GM19467 (cell line): Measurements from ENCODE around the gene BDH1.
"Not testable (repeated sequence)": the region's sequence is repeated elsewhere in the genome, so short reads cannot be mapped to it uniquely, and the experiment has no call there.

Experiments used
- ATAC-seq: cut with Tn5 transposase; IDR thresholded peaks from one replicate; pipeline ENCODE4 v1.9.1; 2021; ENCODE audit warnings: mild to moderate bottlenecking, moderate library complexity; ENCODE audit not compliant: unreplicated experiment

The BDH1 gene

DNA sequence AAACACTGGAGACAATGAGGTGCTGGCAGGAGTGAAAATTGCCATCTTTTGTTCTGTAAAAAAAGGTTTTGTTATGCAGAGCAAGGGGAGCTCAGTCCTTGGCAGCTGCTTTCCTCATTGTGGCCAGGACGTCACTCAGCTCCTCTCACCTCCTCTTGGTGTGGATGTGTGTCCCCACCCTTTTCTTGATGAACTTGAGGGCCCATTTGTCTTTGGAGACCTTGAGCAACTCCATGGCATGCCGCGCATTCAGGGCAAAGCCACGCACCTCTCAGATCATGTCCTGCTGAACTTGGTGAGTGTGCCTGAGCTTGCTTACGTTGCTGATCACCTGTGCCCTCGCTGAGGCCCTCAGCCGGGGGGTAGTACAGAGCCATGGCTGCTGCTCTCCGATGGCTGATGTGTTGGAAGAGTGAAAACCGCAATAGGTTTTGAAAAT lies 24.5 kb upstream of the BDH1 start:
- no peak for ATAC-seq

DNA sequence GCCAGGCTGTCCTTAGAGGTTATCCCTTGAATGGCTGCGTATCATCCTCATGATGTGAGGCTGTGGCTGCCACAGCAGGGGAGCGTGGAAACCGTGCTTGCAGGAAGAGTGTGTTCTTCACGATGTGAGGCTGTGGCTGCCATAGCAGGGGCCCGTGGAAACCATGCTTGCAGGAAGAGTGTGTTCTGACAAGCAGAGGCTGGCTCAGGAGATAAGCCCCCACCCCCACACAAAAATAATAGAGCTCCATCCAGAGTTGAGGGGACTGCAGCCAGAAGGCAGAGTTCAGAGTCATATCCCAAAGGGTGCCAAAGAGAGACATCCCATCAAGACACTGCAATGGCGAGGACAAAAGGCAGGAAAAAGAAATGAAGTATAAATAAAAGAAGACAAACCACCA lies 22.6 kb upstream of the BDH1 start:
- no peak for ATAC-seq

DNA sequence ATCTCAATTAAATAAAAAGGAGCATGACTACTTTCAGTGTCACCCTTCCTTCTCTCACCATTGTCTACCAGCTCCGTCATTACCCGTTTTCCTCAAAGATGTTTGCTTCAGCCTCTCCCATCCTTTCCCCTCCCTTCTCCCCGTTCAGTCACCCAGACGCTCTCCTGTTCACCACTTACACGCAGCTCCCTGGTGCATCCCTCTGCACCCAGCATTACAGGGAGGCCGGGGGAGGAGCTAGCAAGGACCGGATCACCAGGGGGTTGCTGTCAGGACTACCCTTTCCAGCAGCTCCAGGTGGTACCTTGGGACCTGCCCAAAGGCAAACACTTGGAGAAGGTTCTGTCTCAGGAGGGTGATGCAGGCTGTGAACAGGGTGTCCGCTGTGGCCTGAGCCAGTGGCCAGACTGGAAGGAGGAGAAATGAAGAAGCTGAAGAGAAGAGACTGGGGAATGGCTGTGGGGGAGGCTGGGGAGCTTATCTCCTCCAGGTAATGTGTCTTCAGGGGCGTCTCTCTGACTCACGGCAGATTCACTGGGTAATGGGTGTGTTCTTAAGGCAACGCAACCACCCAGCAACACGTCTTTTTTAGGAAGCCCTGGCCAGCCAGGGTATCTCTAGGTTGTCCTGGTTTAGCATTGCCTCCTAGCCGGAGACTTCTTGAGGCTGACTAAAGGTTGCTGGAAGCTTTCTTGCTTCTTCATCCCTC lies 21.8 kb upstream of the BDH1 start:
- ATAC-seq: no peak

DNA sequence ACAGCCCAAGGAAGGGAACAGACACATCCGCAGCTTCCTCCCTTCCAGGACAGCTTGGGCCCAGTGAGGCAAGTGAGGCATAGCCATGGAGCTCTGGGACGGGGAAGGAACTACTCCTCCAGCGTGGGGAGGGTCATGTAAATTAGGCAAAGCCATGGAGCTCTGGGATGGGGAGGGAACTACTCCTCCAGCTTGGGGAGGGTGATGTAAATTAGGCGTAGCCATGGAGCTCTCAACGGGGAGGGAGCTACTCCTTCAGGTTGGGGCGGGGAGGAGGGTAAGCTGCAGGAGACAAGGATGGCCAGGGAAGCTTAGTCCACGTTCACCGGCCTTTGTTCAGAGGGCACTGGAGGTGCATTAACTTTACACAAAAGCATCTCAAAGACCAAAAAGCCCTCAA lies 21.1 kb upstream of the BDH1 start:
- ATAC-seq: no peak

DNA sequence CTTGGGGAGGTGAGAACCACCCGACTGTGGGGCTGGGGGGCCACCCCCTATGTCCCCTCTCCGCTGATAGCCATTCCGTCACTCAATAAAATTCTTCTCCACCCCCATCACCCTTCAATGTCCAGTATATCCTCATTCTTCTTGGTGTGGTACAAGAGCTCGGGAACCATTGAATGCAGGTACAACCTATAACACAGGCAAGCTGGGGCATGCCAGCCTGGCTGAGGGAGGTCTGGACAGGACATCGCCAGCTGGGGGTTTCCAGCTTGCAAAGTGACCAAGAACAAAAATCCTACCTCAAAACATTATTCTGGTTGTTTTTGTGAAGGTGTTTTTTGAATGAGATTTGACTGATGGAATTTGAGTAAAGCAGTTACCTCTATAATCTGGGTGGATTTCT lies 19.6 kb upstream of the BDH1 start:
- no peak for ATAC-seq

DNA sequence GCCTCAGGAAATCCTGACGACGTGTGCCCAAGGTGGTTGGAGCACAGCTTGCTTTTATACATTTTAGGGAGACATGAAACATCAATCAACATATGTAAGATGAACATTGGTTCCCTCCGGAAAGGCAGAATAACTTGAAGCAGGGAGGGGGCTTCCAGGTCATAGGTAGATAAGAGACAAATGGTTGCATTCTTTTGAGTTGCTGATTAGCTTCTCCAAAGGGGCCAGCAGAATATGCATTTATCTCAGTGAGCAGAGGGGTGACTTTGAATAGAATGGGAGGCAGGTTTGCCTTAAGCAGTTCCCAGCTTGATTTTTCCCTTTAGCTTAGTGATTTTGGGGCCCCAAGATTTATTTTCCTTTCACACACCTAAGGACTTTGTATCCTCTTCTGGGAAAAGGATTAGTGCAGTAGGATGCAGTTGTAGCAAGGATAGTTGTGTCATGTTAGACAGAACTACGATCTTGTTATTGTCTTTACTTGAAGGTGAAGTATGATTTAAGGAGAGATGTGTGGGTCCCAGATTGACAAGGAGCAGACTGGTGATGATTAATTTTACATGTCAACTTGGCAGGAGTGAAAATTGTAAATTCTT lies 18.7 kb upstream of the BDH1 start:
- not testable (repeated sequence) for ATAC-seq

DNA sequence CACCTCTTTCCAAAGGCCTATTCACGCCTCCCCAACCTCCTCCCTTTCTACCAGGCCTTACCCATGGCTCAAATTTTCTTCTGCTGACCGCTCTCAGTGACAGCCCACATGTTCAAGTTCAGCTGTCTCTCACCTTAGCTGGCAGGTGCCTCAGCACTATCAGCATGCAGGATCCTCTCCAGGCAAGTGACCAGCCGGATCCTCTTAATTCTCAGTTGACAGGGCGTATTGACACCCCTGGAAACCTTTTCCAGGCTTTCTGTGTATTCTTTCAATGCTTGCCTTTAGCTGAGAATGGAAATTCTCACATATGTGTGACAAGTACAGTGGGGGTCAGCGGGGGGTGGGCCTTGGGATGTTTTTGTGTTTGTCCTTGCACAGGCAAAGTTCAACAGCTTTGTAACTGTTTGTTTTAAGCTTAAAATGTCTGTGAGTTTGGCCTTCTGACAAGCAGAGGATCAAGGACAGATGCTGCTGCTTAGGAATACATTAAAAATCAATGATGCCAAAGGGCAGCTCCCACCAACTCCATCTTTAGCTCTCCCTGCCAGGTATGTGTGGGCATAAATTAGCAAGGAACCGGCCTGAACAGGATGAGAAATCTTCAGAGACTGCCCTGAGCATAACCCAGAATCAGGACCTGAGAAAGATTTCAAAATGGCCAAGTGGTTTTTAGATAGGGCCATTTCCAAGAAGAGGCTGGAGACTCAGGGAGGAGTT lies 17.4 kb upstream of the BDH1 start:
- no peak for ATAC-seq

DNA sequence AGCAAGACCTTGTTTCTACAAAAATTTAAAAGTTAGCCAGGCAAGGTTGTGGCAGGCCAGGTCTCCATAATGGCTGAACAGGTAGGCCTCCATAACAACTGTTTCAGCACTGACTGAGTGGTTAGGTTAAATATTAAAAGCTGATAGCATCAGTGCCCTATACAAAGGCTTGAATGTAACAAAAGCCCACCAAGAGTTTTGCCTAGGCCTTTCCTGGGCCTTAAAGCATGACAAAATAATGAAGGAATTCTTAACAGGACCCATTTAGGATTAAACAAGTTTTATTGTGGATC lies 16.1 kb upstream of the BDH1 start:
- not testable (repeated sequence) for ATAC-seq

DNA sequence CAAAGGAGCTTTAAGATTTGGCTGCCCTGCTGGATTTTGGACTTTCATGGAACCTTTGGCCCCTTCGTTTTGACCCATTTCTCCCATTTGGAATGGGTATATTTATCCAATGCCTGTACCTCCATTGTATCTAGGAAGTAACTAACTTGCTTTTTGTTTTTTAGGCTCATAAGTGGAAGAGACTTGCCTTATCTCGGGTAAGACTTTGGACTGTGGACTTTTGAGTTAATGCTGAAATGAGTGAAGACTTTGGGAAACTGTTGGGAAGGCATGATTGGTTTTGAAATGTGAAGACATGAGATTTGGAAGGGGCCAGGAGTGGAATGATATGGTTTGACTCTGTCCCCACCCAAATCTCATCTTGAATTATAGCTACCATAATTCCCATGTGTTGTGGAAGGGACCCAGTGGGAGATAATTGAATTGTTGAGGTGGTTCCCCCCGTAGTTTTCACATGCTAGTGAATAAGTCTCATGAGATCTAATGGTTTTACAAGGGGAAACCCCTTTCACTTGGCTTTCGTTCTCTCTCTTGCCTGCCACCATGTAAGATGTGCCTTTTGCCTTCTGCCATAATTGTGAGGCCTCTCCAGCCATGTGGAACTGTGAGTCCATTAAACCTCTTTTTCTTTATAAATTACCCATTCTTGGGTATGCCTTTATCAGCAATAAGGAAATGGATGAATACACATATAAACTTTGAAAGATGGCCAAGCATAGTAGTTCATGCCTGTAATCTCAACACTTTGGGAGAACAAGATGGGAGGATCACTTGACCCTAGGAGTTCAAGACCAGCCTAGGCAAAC lies 15.5 kb upstream of the BDH1 start:
- not testable (repeated sequence) for ATAC-seq

DNA sequence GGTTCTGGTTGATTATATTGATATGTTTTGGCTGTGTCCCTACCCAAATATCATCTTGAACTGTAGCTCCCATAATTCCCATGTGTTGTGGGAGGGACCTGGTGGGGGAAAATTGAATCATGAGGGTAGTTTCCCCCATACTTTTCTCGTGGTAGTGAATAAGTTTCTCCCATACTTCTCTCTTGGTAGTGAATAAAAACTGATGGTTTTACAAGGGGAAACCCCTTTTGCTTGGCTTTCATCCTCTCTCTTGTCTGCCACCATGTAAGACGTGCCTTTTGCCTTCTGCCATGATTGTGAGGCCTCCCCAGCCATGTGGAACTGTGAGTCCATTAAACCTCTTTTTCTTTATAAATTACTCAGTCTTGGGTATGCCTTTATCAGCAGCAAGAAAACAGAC lies 13.7 kb upstream of the BDH1 start:
- not testable (repeated sequence) for ATAC-seq

DNA sequence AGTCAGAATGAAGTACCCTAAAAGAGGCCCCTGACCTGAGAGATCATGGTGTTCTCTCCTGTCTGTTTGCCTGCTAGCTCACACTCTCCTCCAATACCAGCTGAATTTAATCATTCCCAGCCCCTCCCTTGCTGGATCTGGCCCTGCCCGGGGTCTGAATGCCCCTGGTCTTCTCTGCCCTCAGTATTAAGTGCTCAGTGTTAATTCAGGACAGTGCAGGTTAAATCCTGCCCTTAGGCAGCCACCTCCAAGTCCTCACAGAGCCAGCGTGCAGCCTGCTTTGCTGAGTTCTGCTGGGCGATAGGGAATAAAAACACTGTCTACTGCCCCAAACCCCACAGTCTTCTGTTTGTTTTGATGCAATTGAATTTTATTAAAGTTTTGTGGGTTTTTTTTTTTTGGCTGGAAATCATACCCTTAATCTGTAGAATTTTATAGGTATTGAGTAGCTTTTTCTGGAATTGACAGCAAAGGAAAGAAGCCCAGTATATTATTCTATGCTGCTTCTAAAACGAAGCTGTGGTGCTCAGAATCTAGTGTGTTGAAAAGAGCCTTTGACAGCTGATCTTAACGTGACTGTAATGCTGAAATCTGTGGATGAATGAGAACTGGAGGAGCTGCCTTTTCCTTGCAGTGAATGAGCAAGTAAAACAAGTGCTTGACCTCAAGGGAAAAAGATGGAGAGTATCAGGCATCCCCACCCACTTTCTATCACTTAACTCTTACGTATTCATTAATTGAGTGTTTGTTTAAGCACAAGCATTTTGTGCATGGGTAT lies 12.3 kb upstream of the BDH1 start:
- no peak for ATAC-seq

DNA sequence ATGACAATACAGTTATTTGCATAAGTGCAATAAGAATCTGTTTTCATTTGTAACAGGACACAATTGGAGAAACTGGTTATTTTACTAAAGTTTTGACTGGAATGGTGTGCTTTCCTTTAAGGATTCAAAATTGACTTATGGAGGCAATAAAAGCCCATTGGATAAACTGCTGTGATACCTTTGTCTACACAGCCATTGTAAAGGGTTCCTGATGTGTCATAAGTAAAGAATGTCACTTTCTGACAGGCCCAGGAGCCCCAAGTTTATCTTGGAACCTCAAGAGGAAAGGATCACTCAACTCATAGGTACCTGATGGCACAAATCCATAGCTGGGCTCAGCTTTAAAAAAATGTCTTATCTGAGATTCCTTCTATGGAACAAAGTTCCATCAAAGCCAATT lies 10.4 kb upstream of the BDH1 start:
- not testable (repeated sequence) for ATAC-seq

DNA sequence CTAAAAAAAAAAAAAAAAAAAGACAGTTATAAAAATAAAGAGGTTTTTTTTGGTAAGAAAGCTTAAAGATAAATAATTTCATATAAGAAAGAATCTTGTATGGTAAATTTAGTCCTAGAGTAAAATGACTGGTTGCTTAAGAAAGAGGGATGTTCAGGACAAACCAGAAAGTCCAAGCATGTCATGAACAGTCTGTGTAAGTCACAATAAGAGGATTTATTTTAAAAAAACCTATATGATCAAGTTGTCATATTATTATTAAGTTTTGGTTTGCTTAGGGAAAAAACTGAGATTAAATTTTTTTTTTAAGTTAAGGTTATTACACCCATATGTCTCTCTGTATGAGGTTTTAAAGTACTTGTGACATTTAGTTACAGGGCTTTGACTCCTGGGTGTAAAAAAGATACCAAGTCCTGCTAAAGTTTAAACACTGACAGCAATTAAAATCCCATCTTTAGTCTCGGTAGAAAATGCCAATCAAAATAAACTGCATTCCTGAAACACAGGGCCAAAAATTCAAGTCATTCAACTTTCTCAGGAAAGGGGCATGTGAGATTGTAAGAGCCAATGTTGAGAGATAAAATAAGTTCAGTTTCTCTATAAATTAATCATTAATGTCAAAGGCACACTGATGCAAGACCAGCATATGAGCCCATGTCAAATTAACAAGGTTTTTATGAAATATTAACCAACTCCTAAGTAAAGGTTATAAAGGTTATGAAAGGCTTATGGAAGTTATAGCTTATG lies 8.5 kb upstream of the BDH1 start:
- ATAC-seq: no peak

DNA sequence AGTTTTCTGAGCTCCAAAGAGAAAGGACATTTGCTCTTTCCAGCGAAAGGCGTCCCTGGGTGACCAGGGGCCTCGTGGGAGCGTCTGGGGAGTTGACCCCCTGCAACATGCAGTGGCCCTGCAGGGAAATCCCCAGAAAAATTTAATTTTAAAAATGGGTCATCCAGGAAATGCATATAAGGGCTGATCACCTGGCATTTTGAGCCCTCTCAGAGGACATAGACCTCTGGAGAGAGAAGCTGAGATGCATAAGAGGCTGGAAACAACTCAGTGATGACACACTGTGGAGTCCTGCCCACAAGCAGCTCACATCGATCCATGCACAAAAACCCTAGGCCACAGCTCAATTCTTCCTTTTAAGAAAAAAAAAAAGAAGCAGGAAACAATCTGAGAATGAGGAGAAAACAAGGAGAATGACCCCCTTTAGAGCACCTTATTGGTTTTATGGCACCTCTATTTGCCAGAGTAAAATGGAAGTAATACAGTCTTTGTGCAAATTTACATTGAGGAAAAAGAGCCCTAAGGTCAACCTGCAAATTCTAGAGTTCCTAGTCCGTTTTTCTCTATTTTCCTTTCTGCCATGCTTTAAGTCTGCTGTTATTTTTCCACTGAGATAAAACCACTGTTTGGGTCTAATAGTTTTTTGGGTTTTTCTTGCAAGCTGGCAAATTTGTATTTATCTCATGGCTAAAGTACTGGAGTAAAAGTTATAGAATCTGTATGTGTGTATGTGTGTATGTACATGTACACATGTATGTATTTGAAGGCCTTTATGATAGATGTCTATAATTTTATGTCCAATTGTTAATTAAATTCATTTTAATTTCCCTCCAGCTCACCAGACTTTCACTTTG lies 6.9 kb upstream of the BDH1 start:
- no peak for ATAC-seq

DNA sequence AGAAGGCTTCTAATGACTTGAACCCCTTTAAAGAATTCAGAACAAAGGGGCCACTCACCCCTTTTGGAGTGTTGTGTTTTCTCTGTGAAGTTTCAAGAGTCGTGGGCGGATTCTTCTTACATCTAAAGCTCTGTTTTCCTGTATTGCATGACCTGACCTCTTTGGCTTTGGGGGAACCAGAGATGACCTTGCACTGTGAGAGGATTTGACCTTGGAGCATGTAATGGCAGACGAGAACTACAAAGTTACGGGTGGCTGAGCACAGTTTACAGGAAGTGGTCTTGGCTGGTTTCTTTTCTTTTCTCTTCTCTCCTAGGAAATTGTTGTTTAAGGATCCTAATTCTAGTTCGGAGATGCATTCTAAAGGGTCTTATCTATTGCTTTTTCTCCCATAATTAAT lies 6.2 kb upstream of the BDH1 start:
- ATAC-seq: no peak

DNA sequence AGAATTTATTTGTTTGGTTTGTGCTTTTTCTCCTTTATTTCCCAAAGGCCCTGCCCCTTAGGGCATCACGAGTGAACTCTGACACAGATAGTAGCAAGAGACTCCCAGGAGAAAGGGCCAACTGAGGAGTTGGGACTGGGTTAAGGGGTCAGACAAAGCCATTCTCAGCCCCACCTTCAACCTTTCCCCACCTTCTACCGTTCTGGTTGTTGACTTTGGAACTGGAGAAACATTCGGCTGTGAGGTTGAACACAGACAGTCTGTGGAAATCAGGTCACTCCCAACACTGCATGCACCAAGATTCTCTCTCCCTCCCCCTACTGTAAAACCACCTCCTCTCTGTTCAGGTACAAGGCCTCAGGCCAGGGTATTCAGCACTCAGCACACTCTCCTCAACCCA lies 3.9 kb upstream of the BDH1 start:
- ATAC-seq: no peak

DNA sequence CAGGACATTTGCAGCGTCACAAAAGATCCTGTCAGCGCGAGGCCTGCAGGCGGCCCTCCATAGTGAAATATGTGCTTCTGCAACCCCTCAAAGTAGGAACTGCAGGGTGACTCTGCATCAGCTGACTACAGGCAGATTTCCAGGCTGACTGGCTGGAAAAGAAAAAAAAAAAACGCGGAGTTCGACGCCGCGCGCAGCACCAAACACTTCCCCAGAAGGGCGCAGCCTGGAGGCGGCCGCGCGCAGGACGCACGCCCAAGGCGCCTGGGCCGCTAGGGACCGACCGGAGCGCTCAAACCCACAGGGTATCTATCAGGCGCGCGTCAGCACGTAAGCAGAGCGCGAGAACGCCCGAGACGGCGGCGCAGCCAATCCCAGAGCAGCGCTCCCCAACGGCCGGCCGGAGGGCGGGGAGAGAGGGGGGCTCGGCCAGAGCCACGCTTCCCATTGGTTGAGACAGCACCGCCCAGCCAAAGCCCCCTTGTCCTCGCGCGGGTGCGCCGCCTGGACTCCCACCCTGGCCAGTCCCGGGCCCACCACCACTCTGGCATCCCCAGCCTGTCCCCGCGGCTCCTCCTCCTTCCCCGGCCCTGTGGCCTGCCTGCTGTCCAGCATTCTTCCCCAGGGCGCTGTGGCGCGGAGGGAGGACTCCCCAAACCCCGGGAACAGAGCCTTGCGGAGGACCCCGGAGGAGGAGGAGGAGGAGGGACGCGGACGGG lies 1.0 kb downstream of the BDH1 start:
- ATAC-seq: peak; percentile 97

DNA sequence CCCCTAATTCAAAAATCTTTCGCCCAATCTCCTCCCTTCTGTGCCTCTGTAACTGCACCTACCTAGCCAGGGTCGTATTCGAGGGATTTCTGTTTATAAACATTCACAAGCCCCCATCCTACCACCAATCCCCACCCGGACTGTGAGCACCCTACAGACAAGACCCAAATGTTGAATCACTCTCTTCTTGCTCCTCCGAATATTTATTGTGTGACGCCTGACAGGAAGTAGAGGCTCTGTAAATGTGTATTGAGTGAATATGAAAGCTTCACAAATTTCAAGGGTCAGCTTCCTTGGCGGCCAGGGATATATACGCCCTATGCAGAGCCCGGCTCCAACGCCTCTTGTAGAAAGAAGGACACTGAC lies 1.6 kb downstream of the BDH1 start:
- no peak for ATAC-seq

DNA sequence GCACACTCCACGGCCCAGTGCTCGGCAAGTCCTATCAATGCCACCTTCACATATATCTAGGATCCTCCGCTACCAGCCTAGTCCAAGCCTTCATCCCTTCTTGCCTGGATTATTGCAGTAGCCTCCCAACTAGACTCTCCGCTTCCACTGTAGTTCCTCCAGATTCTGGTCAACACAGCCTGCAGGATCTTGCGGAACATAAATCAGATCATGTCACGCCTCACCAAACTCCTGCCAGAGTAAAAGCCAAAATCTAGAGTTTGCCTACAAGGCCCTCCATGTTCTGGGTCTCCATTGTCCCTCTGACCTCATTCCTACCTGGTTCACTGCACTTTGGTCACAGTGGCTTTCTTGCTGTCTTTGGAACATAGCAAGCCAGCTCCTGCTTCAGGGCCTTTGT lies 3.6 kb downstream of the BDH1 start:
- no peak for ATAC-seq
